GM18951 (cell line): ENCODE data around the gene MPIG6B.
A peak's percentile ranks its signal among the peaks of the same experiment; 100 is the strongest.

ENCODE experiments used
- POLR2A ChIP-seq: IDR thresholded peaks from 4 replicates; pipeline ENCODE4 v1.6.1; 2011; ENCODE audit warnings: mild to moderate bottlenecking; ENCODE audit not compliant: insufficient read length, insufficient read depth; ENCODE audit errors: extremely low read depth
- in situ Hi-C: fragments of 300-500 bp; cut with MboI; formaldehyde crosslinking; loops from one replicate; pipeline ENCODE4 v1.12.0; 2022; ENCODE audit warnings: low sequenced_read_pairs, mixed read lengths, inconsistent platforms; ENCODE audit not compliant: unreplicated experiment

MPIG6B gene

GRCh38 chr6:31720196-31720770 is 2.9 kb upstream of the MPIG6B start:
- in situ Hi-C loops: no loop called here
- TF ChIP-seq POLR2A: no peak

GRCh38 chr6:31721351-31722020 is 1.7 kb upstream of the MPIG6B start, which contains the start of gene LY6G6C:
LY6G6C (minus strand) TSS chr6:31721746; CDS start chr6:31721679, 67 bp downstream.
- TF ChIP-seq POLR2A: no peak
- in situ Hi-C loops: no loop called here

- no peak for TF ChIP-seq POLR2A
- in situ Hi-C loops: no loop called here
Measured at GRCh38 chr6:31722173-31722572, 1.0 kb upstream of the MPIG6B start.

DNA sequence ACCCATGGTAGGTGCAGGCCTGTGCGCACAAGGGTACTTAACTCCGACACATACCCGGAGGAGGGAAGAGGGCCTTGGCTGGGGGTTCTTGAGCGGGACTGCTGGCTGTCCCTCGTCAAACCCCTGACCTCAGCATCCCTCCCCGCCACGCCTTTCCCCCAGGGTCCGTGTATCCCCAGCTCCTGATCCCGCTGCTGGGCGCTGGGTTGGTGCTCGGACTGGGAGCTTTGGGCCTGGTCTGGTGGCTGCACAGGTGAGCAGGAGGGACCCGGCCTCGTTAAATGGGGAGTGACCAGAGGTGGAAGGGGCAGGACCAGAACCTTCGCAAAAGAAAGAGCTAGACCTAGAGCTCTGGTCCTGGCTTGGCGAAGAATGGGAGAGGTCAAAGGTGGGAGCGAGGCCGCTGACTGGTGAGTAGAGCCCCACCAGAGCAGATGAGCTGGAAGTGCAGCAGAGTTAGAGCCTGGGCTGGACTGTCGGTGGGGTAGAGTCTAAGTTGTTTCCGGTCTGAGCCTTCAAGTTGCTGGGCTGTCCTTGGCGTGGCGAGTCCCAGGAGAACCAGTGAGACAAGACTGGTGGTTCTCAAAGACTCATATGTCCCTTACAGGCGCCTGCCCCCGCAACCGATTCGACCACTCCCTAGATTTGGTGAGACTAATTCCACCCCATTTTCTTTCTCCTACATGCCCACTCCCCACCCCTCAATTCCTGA is 963 bp downstream of the MPIG6B start:
- in situ Hi-C loops: no loop called here
- TF ChIP-seq POLR2A: no peak

DNA sequence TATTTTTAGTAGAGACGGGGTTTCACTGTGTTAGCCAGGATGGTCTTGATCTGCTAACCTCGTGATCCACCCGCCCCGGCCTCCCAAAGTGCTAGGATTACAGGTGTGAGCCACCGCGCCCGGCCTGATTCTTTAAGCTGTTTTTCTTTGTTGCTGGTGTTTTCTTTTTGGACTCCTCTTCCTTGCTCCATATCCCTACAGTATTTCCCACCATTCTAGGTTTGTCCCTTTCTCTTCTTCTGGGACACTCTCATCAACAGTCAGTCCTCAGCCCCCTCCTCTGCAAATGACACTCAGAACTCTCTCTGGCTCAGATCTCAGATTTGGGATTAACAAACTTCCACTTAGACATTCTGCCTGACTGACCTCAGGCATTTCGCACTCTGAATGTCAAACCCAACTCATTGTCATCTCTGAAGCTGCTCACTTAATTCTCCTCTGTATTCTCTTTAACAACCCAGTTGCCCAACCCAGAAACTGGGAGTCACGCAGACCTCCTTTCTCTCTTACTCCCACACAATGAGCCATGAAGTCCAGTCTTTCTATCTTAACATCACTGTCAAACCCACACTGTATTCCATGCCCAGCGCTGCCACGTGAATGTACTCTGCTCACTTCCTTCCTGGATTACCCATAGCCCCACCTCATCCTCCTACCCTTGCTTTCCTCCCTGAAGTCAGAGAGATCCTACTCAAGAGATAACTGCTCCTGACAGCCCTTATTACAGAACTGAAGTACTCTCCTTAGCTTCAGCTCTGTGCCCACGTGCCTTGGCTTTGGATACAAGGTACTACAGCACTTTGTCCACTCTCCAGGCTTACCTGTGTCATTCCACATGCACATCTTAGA is 2.6 kb downstream of the MPIG6B start:
- TF ChIP-seq POLR2A: no peak
- in situ Hi-C loops: no loop called here

DNA sequence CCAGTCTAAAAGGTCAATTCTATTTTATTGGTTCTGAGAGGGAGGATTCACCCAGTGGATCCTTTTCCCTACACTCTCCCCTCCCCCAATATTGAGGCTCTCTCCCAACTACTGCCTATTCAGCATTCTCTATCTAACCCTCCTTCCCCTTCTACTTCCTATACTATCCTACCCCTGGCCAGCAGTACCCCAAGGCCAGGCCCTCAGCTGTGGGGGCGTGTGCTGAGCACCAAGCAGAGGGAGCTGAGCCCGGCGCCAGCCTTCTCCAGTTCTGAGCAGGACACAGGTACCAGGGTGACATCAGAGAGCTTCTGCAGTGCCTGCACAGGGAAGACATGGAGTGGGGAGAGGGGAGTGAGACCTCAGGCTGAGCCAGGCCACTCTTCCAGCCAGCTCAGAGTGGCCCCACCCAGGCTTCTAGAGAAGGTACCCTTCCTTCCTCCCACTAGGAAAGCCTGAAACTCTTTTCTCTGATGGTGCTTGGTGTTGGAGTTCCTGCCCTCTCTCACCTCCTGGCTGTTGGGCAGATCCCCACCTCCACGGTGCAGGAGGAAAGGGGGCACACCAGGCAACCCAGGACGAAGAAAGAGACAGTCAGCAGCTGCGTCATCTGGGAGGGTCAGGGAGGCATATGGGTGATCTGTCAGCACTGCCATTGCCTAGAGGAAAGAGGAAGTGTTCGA is 4.0 kb downstream of the MPIG6B start:
- in situ Hi-C loops: no loop called here
- no peak for TF ChIP-seq POLR2A

DNA sequence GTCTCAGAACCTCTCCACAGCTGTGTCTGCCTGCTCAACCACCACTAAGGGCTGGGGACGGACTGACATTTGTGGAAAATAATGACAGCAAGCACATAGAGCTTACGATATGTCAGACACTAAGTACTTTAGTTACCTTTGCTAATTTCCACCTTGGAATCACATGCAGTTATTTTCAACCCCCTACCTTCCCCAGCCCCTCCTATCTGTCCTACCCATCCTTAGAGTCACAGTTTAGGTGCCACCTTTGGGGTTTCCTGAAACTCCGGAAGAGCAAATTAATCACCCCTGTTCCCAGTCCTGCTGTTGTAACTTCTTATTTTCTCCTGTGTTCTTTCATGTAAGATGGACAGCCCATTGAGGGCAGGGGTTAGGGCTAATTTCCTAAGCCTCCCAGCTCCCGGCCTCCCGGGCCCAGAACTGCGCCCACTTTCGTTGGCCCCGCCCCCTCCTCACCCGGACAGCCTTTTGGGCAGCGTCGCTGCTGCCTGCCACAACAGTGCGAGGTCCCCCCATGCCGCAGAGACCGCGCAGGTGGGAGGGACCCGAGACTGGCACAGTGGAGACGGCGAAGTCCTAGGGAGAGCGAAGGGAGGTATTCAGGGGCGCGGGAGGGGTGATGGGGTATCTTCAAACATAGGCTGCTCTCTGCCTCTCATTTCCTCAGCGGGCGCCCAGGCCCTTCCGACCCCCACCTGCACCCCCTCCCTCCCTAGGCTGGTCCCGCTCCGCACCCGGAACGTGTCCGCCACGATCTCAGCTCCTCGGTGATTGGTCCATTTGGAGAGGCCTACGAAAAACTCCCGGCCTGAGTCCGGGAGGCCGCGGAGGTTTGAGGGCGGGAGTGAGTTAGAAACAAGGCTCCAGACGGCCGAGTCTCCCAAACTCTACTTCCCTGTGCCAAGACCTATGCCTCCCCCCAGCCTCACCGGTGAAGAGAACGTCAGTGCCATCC is 4.8 kb downstream of the MPIG6B start:
- peak; percentile 22 for TF ChIP-seq POLR2A
- in situ Hi-C loops: no loop called here

DNA sequence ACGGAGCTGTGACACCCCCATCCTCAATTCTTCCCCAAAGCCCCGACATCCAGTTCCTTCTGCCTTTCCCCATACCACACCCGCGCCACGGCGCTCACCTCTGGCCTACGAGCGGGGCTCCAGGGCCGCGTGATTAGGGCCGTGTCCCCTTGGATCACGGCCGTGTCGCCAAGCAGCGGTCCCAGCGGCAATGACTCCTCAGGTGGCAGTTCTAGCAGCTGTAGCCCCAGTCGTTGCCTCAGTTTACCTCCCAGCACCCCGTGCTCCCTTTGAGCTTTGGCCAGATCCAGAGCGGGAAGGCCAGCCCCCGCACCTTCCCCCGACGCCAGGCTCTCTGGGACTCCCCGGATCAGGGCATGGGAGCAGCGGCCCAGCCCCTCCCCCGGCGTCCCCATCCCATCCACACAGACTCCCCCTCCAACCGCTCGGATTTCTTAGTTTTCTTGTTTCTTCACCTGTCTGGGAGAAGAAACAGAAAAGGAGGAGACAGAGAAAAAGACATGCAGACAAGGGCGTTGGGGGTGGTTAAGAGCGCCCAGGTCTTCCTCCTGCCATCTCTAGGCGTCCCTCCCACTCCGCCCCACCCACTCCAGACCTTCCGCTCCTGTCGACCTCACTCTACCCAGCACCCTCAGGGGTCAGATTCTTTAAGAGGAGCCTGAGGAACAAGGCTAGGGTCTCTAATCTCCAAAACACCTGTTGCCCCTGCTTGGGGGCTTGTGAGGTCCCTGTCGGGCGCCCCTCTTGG is 5.8 kb downstream of the MPIG6B start, which contains the start of gene DDAH2:
DDAH2 (minus strand) TSS at position 533 of the 748 bp plus-strand sequence; CDS start at position 395, 138 bp downstream.
- TF ChIP-seq POLR2A: no peak
- in situ Hi-C loops: no loop called here

- TF ChIP-seq POLR2A: no peak
Measured at GRCh38 chr6:31729515-31729978, 6.4 kb downstream of the MPIG6B start.

GRCh38 chr6:31729979-31730630 is 6.9 kb downstream of the MPIG6B start:
- in situ Hi-C loops: no loop called here
- TF ChIP-seq POLR2A: peak; percentile 59

More at GRCh38 chr6:31729515-31729978, 6.4 kb downstream of the MPIG6B start:
- in situ Hi-C loops: no loop called here

DNA sequence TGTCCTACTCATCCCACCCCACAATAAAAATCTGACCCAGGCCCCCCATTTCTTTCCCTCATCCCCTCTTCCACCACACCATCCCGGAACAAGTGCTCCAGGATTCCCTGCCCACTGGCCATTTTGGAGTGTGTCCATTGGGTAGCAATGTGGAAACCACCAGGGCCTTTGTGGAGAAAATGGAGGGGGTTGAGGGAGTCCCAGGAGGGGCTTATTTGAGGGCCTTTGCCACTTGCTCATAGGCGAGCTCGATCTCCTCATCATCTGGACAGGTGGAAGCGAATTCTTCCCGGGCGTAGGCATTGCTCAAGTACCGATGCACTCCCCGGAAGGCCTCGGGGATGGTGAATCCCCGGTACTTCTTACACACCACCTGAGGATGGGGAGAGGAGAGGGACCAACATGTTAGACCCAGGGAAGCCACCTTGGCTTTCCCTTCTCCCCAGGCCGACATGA is 7.5 kb downstream of the MPIG6B start:
- TF ChIP-seq POLR2A: no peak

More for the DNA sequence above, 7.5 kb downstream of the MPIG6B start:
- in situ Hi-C loops: no loop called here
